HG02852 (cell line): ENCODE results near the gene CCBE1.

Source experiments
- ATAC-seq: cut with Tn5 transposase; IDR thresholded peaks from one replicate; pipeline ENCODE4 v1.9.1; 2021; ENCODE audit warnings: mild to moderate bottlenecking, moderate library complexity; ENCODE audit not compliant: unreplicated experiment

The CCBE1 gene

DNA sequence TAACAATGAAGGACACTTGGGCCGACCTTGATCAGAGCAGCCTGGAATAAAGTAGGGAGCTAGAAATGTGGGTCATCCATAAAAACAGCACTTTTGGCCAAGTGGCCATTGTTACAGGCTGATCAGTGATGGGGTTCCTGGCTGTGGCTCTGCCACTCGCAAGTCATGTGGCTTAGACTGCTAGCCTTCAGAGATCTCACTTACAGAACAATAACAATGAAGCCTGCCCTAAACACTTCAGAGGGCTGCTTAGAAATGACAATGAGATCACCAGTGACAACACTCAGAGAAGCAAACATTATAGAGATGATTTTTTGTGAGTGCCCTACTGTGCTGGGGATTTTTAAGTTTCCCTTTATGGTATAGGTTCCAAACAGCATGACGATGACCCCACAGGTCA is 230.2 kb downstream of the CCBE1 start:
- no peak for ATAC-seq

GRCh38 chr18:59464486-59464885 is 232.7 kb downstream of the CCBE1 start:
- no peak for ATAC-seq

DNA sequence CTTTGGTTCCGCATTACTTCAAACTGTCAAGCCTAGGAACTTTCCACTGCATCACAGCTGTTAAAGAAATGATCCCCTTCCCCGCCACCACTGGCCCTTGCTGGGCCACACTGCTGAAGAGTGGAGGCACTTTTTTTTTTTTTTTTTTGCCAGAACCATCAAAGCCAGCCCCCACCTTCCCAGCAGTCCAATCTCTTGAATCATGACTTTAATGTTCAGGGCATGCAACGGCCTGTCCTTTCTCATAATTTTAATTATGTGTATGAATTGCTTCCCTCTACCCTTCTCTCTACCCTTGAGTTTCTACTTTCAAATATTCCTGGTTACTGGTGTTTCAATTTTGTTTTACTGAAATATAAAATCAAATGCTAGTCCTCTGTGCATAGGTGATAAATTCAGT is 236.1 kb downstream of the CCBE1 start:
- ATAC-seq = no peak

GRCh38 chr18:59460072-59460420 is 237.2 kb downstream of the CCBE1 start:
- ATAC-seq = no peak

GRCh38 chr18:59459369-59460071 is 237.7 kb downstream of the CCBE1 start:
- no peak for ATAC-seq

DNA sequence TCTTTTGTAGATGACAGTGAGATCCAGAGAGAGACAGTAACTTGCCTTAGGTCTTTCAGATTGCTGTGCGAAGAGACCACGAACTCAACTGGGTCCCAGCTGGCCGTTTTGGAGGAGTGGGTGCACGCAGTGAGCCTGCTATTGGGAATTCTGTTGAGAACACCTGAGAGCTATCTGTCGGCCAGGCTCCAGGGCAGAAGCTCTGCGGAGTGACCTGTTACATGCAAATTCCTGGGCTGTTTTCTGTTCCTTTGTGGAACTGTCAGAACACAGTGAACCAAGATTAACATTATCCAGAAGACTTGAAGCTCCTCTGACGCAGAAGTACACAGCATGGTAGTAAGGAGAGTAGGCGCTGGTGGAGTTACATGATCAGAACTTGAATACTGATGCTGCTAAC is 238.6 kb downstream of the CCBE1 start:
- no peak for ATAC-seq

DNA sequence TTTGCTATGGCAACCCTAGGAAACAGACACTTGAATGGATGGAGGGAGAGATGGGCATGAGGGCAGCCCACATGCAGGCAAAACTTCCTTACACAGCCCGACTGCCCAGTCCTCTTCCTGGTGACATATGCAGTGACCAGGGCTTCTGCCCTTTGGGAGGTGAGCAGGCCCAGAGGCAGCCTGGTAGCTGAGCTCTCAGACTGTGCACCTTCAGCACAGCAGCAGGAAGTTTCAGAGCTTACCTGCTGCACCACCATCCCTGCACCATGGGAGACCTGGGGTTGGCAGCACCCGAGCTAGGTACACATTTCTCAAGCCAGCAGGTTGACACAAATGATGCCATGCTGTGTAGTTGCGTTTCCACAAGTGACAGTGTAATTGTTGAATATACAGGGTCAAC is 240.6 kb downstream of the CCBE1 start:
- no peak for ATAC-seq

GRCh38 chr18:59455728-59456276 is 241.4 kb downstream of the CCBE1 start:
- ATAC-seq = no peak

- no peak for ATAC-seq
These were observed 242.1 kb downstream of the CCBE1 start for GRCh38 chr18:59454909-59455727.

DNA sequence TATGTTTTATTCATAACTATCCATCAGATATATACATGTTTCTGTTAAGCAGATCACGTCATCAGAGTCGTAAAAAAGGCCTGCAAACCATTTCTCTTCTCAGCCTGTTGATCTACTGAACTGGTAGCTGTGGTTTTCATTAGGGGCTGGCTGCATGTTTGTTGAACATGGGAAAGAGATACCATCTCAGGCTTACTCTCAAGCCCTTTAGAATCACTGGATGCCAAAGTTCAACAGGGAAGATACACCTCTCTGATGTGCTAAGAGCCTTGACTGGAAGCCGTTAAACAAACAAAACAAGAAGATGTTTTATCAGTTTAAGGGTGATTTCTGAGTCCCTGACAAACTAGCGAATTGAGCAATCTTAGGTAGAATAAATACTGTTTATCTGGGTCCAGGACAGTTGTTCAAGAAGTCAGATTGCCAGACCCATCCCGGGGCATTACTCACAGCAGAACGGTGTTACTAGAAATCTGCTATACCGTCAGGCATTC is 243.7 kb downstream of the CCBE1 start:
- no peak for ATAC-seq

DNA sequence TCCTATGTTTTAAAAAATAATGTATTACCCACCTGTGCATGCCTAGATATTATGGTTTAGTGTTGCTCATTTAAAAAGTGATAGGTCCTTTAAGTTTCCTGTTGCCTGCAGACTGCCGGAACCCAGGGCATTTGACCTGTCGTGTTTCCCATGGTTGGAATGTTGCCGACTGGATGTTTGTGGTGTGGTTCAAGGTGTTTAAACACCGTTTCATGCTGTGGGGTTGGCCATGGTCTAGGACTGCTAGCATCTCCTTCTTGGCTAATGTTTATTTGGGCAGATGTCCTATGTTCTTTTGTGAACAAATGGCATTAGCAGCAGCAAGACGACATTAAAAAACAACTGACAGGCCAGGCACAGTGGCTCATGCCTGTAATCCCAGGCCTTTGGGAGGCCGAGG is 245.3 kb downstream of the CCBE1 start:
- no peak for ATAC-seq

GRCh38 chr18:59451073-59451472 is 246.2 kb downstream of the CCBE1 start:
- no peak for ATAC-seq

DNA sequence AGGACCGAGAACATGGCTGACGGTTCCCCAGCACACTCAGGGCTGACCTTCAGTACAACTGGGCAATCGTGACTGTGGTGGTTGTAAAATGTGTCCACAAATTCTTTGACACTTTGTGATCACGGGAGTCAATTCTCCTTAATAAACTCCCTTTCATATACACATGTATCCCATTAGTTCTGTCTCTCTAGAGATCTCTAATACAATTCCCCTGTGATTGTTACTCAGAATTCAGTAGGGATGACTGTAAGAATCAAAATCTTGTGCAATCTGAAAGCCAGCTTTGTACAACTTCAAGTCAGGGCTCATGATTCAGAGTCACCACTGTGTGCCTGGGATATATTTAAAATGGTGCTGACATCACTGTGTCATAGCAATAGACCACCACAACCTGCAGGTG is 248.7 kb downstream of the CCBE1 start:
- ATAC-seq = no peak

GRCh38 chr18:59446012-59446411 is 251.2 kb downstream of the CCBE1 start:
- ATAC-seq = no peak

- no peak for ATAC-seq
These were observed 259.2 kb downstream of the CCBE1 start for GRCh38 chr18:59437851-59438569.

DNA sequence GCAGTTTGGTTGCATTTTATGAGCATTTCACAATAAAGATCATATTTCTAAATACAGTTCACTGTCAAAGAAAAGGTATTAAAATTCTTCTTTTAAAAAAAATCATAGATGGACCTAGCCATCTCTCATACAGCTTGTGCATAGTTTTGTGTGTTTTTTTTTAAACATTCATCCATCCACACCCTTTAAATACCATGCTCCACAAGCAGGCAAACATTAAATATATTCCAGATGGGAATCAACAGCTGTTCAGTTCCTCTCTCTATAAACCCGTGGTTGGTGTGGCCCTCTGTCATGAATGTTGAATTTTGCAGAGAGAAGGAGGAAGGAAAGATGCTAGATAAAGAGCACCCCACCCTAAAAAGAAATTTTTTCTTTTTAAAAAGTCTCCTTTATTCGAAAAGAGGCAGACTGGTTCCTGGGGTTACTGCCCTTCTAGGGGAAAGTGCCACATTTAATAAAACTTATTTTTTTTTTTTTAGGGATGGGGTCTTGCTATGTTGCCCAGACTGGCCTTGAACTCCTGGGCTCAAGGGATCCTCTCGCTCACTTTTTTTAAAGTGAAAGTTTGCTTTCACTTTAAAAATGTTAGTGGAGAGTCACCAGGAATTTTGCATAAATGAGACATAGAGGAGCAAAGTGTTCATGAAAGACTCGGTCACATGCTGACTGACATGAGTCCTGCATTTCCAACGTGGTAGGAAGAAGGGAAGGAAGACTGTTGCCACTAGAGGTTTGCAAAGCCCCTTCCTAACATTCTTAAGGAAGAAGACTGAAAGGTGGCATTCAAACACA is 264.2 kb downstream of the CCBE1 start:
- no peak for ATAC-seq

DNA sequence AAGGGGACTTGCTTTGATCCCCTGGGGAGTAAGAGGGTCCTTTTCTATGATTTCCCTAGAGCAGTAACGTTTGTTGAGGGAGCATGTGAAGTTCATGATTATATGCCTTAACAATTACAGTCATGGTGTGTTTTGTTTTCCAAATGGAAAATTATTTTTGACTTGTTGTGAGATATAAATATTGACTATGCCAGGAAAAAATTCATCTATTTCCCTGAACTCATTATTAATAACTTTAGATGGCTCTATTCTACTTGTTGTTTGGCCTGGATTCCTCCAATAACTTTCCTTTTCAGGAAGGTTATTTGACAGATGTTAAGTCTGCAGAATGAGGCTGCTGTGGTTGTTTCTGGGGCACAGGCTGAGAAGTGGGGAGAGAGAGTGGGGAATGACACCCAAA is 266.1 kb downstream of the CCBE1 start:
- ATAC-seq = no peak

DNA sequence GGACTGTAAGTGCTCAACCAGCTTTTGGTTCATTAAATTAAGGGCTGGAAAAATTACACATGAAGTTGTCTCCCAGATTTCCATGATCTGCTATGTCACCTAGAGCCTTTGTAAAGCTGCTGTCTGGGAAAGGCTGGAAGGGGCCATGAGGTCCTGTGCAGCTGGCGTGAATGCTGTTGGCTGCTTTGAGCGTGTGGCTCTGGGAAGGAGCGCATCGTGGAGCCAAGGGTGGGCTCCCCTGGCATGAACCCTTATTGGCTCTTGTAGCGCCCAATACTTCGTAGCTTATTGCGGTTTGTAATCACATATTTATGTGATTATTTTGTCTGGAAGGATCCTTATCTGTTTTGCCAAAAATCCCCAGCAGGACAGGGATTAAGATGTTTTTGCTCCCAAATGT is 267.6 kb downstream of the CCBE1 start:
- no peak for ATAC-seq

DNA sequence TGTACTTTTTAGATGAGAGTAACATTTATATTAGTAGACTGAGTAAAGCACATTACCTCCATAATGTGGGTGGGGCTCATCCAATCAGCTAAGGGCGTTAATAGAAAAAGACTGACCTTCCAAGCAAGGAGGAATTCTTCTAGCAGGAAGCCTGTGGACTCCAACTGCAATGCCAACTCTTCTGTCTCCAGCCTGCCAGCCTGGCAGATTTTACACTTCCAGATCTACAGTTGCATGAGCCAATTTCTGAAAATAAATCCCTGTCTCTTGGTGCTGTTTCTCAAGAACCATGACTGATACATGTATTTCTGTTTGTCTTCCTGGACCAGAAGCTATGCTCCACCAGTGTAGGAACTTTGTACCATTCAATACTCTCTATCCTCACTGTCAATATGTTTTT is 269.2 kb downstream of the CCBE1 start:
- no peak for ATAC-seq

GRCh38 chr18:59426855-59427254 is 270.4 kb downstream of the CCBE1 start:
- no peak for ATAC-seq

DNA sequence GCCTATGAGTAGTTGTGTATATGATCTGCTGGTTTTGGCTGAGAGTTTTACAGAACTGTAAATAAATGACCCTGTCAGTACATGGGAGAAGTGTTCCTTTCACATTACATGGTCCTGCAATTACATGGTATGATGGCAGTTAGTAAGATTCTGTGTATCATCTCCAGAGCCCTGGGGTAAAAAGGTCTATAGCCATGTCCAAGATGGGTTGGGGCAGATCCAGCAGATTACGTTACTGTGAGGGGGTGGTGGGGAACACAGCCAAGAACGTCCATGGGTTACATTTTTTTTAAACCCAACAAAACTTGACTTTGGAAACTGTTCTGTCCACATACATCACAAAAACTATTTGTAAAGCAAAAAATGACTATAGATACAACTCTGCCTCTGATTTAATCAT is 274.0 kb downstream of the CCBE1 start:
- ATAC-seq = no peak
